ENCODE results near the gene CHAD. TPM values are rescaled to one million over a fixed set of nuclear protein-coding genes. Genes with fewer than 3 reads are reported as not detected.

The CHAD gene
- total and polyA plus RNA-seq, 4 donors = 0.55 to 13.6 (median 5.0) TPM

DNA sequence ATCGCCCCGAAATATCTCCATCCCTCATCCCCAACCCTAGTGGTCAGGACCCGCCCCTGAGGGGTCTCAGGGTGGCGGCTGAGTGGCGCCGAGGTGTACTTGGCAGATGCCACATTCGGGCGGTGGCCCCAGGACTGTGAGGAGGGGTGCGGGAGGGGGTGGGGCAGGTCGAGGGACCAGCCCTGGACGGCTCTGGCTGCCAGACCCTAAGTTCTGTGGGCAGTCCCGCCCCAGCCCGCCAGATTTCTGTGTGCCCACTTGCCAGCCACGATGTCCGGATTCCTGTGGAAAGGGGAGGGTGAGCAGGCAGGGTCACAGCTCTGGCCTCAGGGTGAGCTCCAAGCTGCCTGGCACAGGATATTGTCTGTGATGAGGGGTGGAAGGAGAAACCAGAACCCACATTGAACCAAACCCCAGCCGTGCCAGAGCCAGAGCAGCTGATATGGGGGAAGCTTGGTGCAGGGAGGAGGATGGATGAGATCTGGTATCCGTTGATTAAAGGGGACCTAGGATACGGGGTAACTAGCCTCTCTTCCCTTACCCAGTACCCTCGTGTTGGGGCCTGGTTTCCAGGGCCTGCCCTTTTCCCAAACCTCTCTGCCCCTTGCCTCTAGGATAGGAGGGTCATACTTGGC lies 1.1 kb upstream of the CHAD start:
- Histone ChIP-seq H3K27ac (ENCODE audit: low read depth, low read length) (no peak overlapping the region), H3K4me3 (ENCODE audit: low read depth, low read length) (no peak overlapping the region)

DNA sequence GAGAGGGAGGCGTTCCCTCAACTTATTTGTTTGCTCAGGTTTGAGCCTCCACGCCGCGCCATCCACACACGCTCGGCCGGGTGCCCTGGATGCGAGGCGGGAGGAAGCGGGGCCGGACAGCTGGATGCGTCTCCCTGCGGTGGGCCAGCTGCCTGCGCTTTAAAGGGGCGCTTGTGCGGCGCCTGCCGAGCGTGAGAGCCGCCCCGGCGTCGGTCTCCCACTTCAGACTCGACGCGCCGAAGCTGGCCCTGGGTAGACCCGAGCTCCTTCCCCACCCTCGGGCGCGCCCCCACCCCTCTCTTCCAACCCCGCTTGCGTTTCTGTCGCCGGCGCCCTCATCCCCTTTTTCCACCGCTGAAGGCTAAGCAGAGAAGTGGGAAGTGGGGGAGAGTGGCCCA lies 527 bp upstream of the CHAD start:
- no peak overlapping the region for H3K27ac ChIP-seq (ENCODE audit: low read depth, low read length)
- DNase-seq (ENCODE audit: low read depth in 4 of 6, low spot score in 6 of 6) = peak in 1 of 6 donors; percentile 33
- under 1% methylated on average over 27 of the region's 37 CpGs for WGBS (ENCODE audit: insufficient coverage)
- H3K36me3 ChIP-seq (ENCODE audit: control insufficient read depth, insufficient read depth, low read length) = peaks cover 11% of the 10 kb centered on the region
- H3K4me1 ChIP-seq (ENCODE audit: control insufficient read depth, insufficient read depth, low read length) = peaks cover 60% of the 10 kb centered on the region
- H3K27me3 ChIP-seq (ENCODE audit: control insufficient read depth, insufficient read depth, low read length) = peaks cover 31% of the 10 kb centered on the region
- H3K9me3 ChIP-seq (ENCODE audit: control insufficient read depth, insufficient read depth, low read length) = no peaks in the 10 kb centered on the region
- H3K4me3 ChIP-seq (ENCODE audit: low read depth, low read length) = peak overlapping the region; percentile 33

More for the DNA sequence above, 1.1 kb upstream of the CHAD start:
- 49% methylated on average over 15 of the region's 19 CpGs for WGBS (ENCODE audit: insufficient coverage)
- DNase-seq (ENCODE audit: low read depth in 4 of 6, low spot score in 6 of 6) = no peak
- Histone ChIP-seq H3K4me1 (ENCODE audit: control insufficient read depth, insufficient read depth, low read length) (peaks cover 65% of the 10 kb centered on the region), H3K36me3 (ENCODE audit: control insufficient read depth, insufficient read depth, low read length) (peaks cover 7% of the 10 kb centered on the region), H3K27me3 (ENCODE audit: control insufficient read depth, insufficient read depth, low read length) (peaks cover 31% of the 10 kb centered on the region), H3K9me3 (ENCODE audit: control insufficient read depth, insufficient read depth, low read length) (no peaks in the 10 kb centered on the region)

DNA sequence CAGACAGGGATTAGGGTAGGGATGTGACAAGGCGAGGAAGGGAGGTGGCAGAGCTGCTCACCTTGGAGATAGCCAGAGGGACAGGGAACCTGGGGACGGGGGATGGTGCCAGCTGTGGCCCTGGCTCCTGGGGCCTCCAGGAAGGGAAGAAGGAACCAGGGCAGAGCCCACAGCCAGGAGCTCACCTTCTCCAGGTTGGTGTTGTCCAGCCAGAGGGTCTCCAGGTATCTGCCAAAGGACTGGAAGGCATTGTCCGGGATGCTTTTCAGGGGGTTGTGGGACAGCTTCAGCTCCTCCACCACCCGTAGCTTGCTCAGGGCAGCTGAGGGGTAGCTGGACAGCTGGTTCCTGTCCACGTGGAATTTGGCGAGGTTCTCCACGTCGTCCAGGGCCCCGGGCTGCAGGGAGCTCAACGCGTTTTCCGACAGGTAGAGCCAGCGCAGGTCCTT lies 801 bp downstream of the CHAD start:
- H3K9me3 ChIP-seq (ENCODE audit: control insufficient read depth, insufficient read depth, low read length) = no peaks in the 10 kb centered on the region
- peak overlapping the region; percentile 33 for H3K27ac ChIP-seq (ENCODE audit: low read depth, low read length)
- peaks cover 31% of the 10 kb centered on the region for H3K27me3 ChIP-seq (ENCODE audit: control insufficient read depth, insufficient read depth, low read length)
- H3K36me3 ChIP-seq (ENCODE audit: control insufficient read depth, insufficient read depth, low read length) = peaks cover 12% of the 10 kb centered on the region
- H3K4me3 ChIP-seq (ENCODE audit: low read depth, low read length) = no peak overlapping the region
- DNase-seq (ENCODE audit: low read depth in 4 of 6, low spot score in 6 of 6) = no peak
- WGBS (ENCODE audit: insufficient coverage) = 72% methylated on average over 12 of the region's 13 CpGs
- H3K4me1 ChIP-seq (ENCODE audit: control insufficient read depth, insufficient read depth, low read length) = peaks cover 58% of the 10 kb centered on the region

DNA sequence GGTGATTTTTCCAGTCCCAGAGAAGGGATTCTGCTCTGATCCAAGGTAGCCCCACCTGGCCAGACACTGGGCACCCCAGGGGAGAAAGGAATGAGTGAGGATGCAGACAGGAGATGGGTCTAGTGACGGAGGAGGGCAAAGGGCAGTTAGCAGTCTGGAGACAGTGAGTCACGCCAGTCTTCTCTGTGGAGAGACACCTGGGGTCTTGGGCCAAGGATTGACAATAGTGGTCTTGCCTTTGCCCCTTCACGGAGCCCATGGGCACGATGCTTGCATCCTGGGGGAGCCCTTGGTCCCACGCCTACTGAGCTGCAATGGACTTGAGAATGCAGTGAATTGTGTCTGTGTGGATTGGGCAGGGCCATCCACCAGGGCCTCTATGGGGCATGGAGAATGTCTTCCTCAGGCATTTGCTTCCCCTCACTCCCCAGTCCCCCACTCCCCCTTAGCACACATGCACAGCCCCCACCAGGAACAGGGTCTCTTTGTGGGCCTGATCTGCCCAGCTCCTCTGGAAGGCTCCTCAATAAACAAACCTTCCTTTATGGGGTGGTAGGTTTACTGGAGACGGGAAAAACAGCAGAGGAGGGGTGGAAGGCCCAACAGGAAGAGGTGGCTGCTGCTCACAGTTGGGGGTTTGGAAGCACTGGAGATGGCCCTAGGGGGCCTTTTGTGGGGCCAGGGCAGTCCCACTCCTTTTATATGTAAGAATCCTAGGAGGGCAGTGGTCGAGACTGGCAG lies 1.4 kb downstream of the CHAD start:
- WGBS (ENCODE audit: insufficient coverage) = 70% methylated on average over 5 of the region's 7 CpGs
- H3K9me3 ChIP-seq (ENCODE audit: control insufficient read depth, insufficient read depth, low read length) = no peaks in the 10 kb centered on the region
- H3K4me1 ChIP-seq (ENCODE audit: control insufficient read depth, insufficient read depth, low read length) = peaks cover 56% of the 10 kb centered on the region
- peak in 2 of 6 donors; percentile 9 to 43 for DNase-seq (ENCODE audit: low read depth in 4 of 6, low spot score in 6 of 6)
- H3K36me3 ChIP-seq (ENCODE audit: control insufficient read depth, insufficient read depth, low read length) = peaks cover 16% of the 10 kb centered on the region
- peak overlapping the region; percentile 33 for H3K27ac ChIP-seq (ENCODE audit: low read depth, low read length)
- H3K4me3 ChIP-seq (ENCODE audit: low read depth, low read length) = no peak overlapping the region
- H3K27me3 ChIP-seq (ENCODE audit: control insufficient read depth, insufficient read depth, low read length) = peaks cover 31% of the 10 kb centered on the region

DNA sequence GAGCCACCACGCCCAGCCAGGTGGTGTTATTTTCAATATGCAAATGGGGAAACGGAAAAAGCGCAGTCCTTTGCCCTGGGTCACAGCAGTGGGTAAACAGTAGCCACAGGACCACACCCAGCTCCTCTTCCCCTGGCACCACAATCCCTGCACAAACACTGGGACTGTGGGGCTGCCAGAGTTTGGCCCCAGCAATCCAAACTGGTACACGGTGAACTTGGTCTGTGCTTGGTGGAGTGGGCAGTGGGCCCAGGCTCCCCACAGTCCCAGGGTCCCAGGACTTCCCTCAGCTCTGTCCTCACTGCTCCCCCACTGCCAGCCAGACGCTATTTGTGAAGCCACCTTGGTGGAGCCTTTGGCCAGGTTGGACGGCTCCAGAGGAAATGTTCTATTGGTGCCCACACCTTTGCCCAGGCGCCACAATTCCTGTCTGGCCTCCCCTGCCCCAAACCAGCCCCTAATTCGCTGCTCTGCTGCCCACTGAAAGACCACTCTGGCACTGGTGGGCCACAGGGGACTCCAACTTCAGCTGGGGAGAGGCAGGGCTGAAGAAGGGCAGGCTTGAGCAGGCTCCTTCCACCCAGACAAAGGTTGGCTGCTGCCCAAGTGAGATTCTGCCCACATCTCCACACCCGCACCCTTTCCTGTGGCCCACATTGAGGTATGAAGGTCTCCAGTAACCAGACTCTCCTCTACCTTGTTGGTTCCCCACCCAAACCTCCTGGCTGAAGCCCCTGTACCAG lies 2.1 kb downstream of the CHAD start:
- Histone ChIP-seq H3K4me3 (ENCODE audit: low read depth, low read length) (no peak overlapping the region), H3K9me3 (ENCODE audit: control insufficient read depth, insufficient read depth, low read length) (no peaks in the 10 kb centered on the region), H3K36me3 (ENCODE audit: control insufficient read depth, insufficient read depth, low read length) (peaks cover 18% of the 10 kb centered on the region), H3K27ac (ENCODE audit: low read depth, low read length) (no peak overlapping the region), H3K4me1 (ENCODE audit: control insufficient read depth, insufficient read depth, low read length) (peaks cover 48% of the 10 kb centered on the region), H3K27me3 (ENCODE audit: control insufficient read depth, insufficient read depth, low read length) (peaks cover 31% of the 10 kb centered on the region)
- WGBS (ENCODE audit: insufficient coverage) = 96% methylated on average over 8 of the region's 9 CpGs
- no peak for DNase-seq (ENCODE audit: low read depth in 4 of 6, low spot score in 6 of 6)

DNA sequence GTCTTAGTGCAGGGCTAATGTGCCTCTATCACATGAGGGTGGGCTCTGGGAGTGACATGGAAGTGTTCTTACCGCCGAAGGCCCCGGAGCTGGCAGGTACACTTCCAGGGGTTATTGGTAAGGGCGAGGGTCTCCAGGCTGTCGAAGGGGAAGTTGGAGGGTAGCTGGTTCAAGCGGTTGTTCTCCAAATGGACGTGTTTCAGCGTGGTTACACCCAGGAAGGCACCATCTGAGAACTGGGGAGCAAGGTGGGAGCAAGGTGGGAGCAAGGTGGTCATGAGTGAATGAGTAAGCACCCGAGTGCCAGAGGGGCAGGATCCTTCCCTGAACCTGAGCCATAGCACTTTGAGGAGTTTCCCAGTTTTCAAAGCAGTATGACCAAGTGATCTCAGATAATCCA lies 3.0 kb downstream of the CHAD start:
- Histone ChIP-seq H3K4me3 (ENCODE audit: low read depth, low read length) (no peak overlapping the region), H3K4me1 (ENCODE audit: control insufficient read depth, insufficient read depth, low read length) (peaks cover 40% of the 10 kb centered on the region), H3K27me3 (ENCODE audit: control insufficient read depth, insufficient read depth, low read length) (peaks cover 29% of the 10 kb centered on the region), H3K9me3 (ENCODE audit: control insufficient read depth, insufficient read depth, low read length) (no peaks in the 10 kb centered on the region), H3K27ac (ENCODE audit: low read depth, low read length) (no peak overlapping the region), H3K36me3 (ENCODE audit: control insufficient read depth, insufficient read depth, low read length) (peaks cover 23% of the 10 kb centered on the region)
- 95% methylated on average over 8 of the region's 9 CpGs for WGBS (ENCODE audit: insufficient coverage)
- DNase-seq (ENCODE audit: low read depth in 4 of 6, low spot score in 6 of 6) = no peak

DNA sequence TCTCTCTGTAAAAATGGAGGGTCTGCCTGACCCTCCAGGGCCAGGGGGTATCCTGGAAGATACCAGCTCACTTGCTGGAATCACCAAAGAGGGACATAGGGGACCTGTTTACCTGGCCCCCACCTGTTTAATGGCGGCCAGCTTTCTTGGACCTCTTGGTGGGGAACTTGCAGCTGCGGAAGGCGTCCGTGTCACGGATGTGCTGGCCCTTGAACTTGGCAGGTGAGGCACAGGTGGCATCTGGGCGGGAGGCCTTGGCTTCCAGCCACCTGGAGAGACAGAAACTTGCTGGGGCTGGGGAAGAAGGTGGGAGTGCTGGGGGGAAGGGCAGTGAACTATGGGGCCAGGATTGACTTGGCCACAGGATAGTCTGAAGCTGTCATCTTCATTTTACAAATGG lies 3.5 kb downstream of the CHAD start:
- no peak for DNase-seq (ENCODE audit: low read depth in 4 of 6, low spot score in 6 of 6)
- 93% methylated on average over 6 of the region's 6 CpGs for WGBS (ENCODE audit: insufficient coverage)
- Histone ChIP-seq H3K27ac (ENCODE audit: low read depth, low read length) (no peak overlapping the region), H3K36me3 (ENCODE audit: control insufficient read depth, insufficient read depth, low read length) (peaks cover 24% of the 10 kb centered on the region), H3K4me3 (ENCODE audit: low read depth, low read length) (no peak overlapping the region), H3K4me1 (ENCODE audit: control insufficient read depth, insufficient read depth, low read length) (peaks cover 37% of the 10 kb centered on the region), H3K27me3 (ENCODE audit: control insufficient read depth, insufficient read depth, low read length) (peaks cover 26% of the 10 kb centered on the region), H3K9me3 (ENCODE audit: control insufficient read depth, insufficient read depth, low read length) (no peaks in the 10 kb centered on the region)

DNA sequence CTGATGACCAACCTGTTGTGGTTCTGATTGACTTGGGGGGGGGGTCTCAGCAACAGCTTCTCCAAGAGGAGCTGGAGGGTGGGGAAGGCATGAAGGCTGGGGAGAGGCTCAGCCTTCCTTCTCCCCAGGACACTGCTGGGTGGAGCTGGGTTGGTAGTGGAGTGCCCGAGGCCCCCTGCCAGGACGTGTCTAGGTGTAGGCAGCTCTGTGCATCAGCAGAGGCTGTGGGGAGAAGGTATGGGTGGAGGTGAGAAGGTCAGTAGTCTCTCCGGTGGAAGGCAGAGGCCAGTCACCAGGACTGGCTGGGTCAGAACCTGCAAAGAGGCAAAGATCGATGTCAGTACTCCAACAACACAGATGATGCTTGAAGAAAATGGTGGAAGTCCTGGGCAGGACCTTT lies 3.9 kb downstream of the CHAD start:
- no peak for DNase-seq (ENCODE audit: low read depth in 4 of 6, low spot score in 6 of 6)
- peaks cover 24% of the 10 kb centered on the region for H3K36me3 ChIP-seq (ENCODE audit: control insufficient read depth, insufficient read depth, low read length)
- peaks cover 22% of the 10 kb centered on the region for H3K27me3 ChIP-seq (ENCODE audit: control insufficient read depth, insufficient read depth, low read length)
- no peaks in the 10 kb centered on the region for H3K9me3 ChIP-seq (ENCODE audit: control insufficient read depth, insufficient read depth, low read length)
- H3K4me1 ChIP-seq (ENCODE audit: control insufficient read depth, insufficient read depth, low read length) = peaks cover 34% of the 10 kb centered on the region
- H3K27ac ChIP-seq (ENCODE audit: low read depth, low read length) = no peak overlapping the region
- WGBS (ENCODE audit: insufficient coverage) = 60% methylated on average over 2 of the region's 4 CpGs
- H3K4me3 ChIP-seq (ENCODE audit: low read depth, low read length) = no peak overlapping the region

DNA sequence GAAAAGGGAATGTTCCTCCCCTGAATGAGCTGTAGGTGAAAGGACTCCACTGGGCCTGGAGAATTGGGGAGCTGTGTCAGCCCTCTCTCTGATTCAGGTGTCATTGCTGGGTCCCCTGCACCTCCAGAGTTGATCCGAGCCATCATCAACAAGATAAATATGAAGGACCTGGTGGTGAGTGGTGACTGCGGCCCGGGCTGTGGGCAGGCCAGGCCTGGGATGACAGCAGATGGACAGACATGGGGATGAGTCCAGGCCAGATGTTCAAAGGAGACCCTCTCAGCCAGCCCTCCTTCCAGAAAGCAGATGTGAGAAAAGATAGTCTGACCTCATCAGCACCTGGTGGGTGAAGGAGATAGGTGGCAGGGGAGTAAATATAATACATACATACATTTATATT lies 4.6 kb downstream of the CHAD start:
- H3K27me3 ChIP-seq (ENCODE audit: control insufficient read depth, insufficient read depth, low read length) = peaks cover 15% of the 10 kb centered on the region
- DNase-seq (ENCODE audit: low read depth in 4 of 6, low spot score in 6 of 6) = no peak
- no peaks in the 10 kb centered on the region for H3K9me3 ChIP-seq (ENCODE audit: control insufficient read depth, insufficient read depth, low read length)
- peaks cover 28% of the 10 kb centered on the region for H3K4me1 ChIP-seq (ENCODE audit: control insufficient read depth, insufficient read depth, low read length)
- peaks cover 24% of the 10 kb centered on the region for H3K36me3 ChIP-seq (ENCODE audit: control insufficient read depth, insufficient read depth, low read length)
- H3K27ac ChIP-seq (ENCODE audit: low read depth, low read length) = no peak overlapping the region
- no peak overlapping the region for H3K4me3 ChIP-seq (ENCODE audit: low read depth, low read length)
- WGBS (ENCODE audit: insufficient coverage) = 84% methylated on average over 3 of the region's 3 CpGs
